COLO829 (cell line): ENCODE measurements around the gene ECI2.
"Not testable (repeated sequence)": the region's sequence is repeated elsewhere in the genome, so short reads cannot be mapped to it uniquely, and the experiment has no call there.

Experiments used
- DNase-seq: peaks from one replicate; pipeline ENCODE4 v3.0.0; 2012; ENCODE audit warnings: low spot score

The ECI2 gene

DNA sequence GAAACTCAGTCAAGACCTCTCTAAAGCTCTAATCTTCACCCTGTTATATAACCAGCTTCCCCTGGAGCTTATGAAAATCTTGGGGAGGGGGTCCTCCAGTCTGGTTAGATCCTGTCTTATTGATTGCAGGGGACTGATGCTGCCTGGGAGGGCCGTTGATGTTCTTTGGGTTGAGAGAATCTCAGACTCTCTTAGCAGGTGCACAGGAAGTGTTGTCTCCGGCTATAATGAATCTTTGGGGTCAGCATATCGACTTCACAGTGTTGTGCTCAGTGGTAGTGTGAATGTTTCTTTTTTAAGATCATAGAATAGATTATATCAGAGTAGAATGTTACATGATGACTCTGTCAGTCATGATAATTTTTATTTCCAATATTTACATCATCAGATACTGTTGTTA lies 2.8 kb upstream of the ECI2 start:
- DNase-seq, result no peak

DNA sequence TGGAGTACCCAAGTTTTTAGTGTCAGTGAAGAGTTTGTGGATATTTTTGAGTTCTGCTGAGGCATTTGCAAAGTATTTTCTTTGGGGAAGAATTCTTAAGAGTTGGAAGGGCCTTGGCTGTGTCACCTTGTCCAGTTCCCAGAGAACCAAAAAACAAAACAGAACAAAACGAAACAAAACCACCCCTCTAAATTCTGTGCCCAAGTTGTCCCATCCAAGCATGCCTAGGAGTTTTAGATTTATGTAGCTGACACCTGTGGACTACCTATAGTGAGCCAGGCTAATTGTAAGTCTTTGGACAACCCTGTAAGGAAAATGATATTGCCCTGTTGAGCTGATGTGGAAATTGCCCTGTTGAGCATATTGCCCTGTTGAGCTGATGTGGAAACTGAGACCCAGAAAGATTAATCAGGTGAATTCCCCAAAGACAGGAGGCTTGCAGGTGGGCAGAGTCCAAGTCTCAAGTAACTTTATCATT lies 1.0 kb upstream of the ECI2 start:
- DNase-seq, result no peak

DNA sequence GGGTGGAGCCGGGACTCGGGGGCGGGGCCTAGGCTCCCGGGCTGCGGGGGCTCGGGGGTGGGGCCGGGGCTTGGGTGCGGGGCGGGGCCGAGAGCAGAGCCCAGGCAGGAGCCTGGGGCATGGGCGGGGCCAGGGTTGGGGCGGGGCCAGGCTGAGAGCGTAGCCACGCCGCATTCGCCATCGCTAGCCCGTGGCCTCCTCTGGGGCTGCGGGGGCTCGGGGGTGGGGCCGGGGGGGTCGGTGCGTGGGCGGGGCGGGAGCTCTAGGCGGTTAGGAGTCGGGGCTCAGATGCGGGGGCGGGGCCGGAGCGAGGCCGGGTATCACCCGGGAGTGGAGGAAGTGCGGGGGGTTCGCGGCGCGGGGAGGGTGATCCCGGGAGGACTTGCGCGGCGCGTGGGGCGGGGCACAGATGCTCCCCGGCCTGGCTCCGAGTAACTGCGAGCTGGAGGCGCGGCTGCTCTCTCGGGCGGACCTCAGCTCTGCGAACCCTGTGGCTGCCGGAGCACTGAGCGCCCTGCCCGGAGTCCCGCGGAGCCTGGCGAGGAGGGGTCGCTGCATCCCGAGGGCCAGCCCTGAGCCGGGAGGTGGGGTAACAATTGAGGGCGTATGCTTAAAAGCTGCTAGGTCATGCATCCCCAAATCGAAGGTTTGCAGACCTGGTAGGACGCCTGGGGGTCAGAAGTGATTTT lies 434 bp upstream of the ECI2 start:
- DNase-seq, result peak; percentile 99

DNA sequence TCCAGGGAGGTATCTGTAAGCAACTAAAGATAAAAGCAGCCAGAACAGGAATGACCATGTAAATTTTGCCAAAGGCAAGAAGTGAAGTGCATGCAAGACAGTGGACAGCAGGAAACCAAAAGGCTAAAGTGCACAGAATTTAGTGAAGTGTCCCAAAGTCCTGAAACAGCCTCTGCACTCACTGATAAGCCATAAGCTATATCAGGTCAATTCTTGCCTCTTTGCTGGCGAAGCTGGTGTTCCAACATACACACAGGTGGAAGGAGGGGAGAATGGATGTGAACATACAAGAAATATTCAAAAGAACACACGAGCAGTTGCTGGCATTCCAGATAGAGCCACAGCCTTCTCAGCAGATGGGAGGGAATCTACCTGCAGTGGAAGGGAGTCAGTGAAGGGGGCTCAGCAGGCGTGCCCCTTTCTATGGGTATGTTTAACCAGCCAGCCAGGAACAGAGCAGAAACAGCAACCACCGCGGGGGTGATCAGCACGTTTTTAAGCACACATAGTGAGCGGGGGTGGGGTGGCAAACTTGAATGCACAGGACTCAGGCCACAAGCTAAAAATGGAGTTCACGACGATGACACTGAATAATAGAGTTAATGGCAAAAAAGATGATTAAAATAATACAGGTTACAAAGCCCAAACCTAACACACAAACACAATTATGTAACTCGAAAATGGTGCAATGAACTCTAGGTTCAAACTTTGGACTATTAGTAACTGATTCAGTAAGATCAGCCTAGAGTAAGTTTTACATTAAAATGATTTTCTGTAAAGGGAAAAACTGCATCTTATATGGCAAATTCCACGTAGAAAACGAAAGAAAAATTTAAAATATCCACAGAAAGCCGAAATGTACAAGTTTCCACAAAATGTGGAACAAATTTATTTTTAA lies 1.2 kb downstream of the ECI2 start:
- DNase-seq, result no peak

DNA sequence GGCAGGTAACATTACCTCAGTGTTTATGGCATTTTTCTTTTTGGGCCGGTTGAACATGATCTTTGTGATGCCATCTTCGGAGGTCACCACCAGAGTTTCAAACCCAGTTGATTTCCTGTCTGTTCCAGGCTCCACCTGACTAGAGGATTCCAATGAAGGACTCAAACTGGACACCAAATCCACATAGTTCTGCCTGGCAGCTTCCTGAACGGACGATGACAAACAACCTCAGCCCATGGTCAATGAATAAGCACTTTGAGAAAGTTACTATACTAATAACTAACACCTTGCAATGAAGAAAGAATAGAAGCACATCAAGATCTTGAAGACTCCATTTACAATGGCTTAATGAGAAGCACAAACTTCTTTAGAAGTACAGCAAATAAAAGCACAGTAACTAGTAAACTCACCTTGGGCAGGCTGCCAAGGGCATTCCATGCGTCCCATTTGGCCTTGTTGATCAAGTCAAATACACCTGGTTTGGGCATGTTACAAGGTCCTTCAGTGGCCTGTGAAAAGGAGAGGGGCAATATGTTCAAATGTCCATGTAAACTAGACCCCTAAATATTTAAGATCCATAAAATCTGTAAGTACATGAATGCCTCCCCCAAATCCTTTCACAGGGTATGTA lies 4.9 kb downstream of the ECI2 start:
- no peak for DNase-seq

DNA sequence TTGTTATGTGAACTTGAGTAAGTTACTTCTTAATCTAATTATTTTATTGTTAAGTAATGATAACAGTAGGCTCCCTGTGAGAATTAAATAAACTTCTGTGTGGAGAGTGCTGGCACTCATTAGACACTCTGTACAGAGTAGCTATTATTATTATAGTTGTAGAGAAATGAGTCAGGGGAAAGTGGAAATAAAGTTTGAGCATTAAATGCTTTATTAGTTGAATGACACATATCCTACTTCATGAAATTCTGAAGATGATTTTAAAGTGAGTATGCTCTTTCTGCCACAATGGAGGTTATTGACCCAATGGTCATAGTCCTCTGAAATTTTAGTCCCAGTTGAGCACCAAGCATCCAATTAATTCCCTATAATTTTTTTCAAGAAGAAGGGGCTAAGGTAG lies 5.9 kb downstream of the ECI2 start:
- DNase-seq, result no peak

DNA sequence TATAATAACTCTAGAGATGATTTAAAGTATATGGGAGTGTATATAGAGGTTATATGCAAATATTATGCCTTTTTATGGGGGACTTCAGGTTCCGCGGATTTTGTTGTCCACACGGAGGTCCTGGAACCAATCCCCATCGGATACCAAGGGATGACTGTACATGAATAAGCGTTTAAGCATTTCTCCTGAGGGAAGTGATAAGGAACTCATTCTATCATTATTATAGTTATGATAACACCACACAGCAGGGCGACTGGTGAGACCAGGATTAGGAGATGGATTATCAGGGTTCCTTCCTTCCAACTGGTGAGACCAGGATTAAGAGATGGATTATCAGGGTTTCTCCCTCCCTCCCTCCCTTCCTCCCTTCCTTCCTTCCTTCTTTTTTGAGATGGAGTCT lies 6.6 kb downstream of the ECI2 start:
- DNase-seq, result no peak

DNA sequence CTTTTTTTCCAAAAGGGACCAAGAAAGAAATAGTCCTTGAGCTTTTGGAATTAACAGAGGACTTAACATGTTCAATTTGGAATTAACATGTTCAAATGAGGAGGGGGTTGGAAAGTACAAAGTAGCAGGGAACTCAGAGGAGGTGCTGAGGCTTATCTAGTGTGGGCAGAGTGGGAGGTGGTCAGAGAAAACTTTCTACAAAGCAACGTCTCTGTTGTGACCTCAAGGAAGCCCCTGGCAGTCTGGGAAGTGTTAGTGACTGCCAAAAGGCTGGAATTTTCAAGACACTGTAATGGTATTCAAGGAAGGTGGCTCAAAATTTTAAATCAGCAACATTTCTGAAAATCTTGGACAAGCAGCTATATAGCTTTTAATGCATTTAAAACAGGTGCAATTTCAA lies 7.3 kb downstream of the ECI2 start:
- no peak for DNase-seq

DNA sequence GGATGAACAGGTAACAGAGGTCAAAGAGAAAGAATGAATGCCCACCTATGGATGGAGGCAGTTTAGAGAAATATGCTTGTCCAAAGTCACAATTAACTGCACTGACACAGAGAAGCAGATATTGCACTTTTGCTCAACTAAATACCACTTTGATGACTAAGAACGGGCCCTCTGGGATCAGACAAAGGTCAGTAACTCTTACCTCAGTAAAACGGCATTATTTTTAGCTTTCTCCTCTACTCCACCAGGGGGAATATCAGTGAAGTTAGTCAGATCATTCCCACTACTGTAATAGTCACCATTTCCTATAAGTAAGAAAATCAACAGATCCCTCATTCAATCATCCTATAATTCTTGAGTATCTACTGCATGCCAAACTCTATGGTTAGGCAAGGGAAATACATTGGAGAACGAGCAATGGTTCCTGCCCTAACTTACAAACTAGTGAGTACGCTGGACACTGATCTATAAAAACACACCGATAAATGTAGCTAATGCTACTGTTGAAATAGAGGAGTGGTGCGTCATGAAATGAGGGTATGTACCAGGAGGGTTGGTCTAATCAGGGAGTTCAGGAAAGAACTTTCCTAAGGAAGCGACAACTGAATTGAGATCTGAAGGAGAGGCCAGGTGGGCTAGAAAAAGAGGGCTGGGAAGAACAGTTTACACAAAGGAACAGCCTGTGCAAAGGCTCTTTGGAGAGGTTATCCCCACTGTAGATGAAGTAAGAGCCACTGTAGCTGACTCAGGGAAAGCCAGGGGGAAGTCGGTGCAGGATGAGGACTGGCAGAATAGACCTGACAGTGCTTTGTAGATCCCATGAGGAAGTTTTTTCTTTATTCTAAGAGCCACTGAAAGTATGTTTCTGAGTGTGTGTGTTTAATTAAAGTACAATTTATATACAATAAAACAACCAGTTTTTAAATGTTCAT lies 9.2 kb downstream of the ECI2 start:
- peak; percentile 82 for DNase-seq

DNA sequence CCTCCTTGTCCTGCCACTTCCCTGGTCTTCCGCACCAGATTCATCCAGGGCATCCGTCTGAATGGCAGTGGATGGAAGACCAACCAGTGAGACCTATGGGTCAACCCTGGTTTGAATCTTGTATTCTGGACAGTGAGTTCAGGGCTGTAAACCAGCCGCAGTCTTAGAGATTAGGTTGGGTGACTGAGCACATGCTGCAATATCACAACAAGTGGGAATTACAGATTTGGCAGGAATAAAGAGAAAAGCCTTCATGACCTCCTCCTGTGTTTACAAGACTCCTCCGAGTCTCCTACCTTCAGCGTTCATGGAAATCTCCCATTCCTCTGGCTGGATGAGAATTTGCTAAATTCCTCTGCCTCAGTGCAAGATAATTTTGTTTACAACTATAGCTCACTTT lies 9.9 kb downstream of the ECI2 start:
- no peak for DNase-seq

DNA sequence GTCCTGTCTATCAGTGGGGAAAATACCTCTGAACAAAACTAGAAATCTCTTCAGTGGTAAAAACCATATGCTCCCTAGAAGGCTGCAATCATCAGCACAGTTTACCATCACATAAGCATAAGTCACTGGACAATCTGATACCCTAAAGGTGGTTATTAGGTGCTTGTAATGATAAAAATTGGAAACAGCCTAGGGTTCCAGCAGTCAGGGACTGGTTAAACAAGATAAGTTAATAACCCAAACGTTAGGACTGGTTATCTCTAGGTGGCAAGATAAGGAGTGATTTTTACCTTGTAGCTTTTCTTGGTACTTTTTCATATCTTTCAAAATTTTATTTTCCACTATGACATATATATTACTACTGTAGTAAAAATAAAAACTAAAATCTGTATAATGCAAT lies 11.0 kb downstream of the ECI2 start:
- DNase-seq, result no peak

DNA sequence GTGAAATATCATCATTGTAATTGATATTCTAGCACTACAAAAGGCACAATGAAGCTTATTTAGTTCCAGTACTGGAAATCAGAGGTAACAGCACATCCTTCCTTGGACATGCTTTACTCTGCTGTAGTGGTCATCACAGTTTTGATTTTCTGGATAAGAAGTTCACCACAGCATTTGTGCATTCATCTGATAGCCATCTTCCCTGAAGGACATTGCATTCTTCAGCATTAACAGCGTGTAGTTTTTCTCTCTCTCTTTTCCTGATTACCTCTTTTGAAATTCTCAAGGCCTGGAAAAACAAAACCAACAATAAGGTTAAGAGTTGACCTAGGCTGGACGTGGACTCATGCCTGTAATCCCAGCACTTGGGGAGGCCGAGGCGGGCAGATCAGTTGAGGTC lies 19.6 kb downstream of the ECI2 start:
- DNase-seq, result no peak

DNA sequence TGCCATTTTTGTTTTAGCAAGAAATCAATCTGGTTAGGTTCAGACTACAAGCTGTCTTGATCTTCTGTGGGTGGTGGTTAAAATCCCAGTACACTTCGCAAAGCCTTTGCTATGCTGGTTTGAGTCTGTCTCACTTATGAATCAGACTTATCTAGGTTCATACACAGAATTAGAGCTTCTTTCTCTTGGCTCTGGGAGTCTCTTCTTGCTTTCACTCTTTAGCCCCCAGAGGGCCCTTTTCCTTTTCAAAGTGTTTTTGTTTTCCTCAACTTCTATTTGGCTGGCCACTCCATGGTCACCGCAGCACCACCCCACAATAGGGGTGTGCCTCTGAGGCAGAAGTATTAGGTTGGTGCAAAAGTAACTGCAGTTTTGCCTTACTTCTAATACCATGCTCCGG lies 21.3 kb downstream of the ECI2 start:
- no peak for DNase-seq

DNA sequence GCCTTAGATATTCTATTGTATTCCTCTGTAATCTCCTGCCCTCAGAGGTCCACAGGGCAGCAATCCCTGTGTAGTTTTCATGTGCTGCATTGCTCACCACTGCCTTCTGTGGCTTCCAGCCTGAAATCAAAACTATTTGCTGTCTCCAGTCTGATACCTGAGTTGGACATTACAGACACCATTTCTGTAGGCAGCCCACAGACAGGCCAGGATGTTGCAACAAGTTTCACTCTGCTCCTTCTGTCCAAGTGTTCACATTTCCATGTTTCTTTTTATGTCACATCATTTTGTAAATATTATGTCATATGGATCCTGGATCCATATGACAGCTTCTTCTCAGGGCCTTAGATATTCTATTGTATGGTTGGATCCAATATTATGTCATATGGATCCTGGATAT lies 21.7 kb downstream of the ECI2 start:
- no peak for DNase-seq

DNA sequence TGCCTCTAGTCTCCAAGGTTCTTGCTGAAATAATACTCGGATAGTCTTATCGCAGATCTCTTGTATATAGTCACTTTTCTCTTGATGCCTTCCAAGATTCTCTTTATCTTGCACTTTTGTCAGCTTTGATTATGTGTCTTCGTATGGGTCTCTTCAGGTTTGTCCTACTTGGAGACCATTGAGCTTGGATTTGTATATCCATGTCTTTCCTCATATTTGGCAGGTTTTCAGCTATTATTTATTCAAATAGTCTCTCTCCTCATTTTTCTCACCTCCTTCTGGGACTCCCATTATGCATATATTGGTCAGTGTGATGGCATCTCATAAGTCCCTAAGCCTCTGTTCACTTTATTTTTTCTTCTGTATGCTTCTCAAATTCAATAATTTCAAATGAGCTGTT lies 23.0 kb downstream of the ECI2 start:
- no peak for DNase-seq

DNA sequence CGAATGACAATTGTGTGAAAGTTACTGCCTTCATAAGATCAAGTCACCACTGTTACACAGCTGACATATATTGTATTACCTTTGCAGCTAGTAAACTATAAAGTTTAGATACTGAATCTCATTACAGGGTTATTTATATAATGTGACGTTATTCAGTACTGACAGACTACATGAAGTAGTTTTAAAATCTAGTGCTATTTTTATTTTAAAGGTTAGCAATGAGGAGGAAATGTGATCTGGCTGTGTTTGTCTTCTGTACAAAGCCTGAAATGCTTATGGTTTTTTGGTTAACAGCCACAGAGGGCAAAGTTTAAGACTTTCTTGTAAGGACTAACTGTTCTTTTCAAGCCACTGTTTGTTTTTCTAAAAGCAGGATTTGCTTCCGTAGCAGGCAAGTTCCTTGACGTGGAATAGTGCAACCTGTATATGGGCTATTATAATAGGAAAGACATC lies 26.0 kb downstream of the ECI2 start:
- not testable (repeated sequence) for DNase-seq

DNA sequence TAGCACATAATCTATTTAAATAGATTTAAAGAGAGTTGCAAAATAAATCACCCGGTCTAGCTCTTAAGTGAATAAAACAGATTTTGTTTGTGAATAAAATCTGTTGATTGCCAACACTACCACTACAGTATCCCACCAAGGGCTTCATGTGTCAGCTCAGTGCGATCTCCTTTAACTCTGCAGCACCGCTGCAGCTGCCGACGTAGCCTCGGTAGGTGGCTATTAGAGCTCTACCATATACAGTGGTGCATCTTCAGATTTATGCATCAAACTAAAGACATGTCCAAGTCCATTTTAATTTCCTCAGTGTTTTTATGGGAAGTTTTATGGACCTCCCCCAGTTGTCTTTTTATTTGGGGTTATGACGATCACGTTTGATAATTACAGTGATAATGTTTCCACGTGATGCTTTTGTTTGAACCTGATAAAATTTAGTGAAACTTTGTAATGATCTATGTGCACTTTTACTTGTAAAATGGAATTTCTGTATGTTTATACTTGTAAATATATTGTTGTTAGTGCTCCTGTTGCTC lies 26.7 kb downstream of the ECI2 start:
- no peak for DNase-seq

DNA sequence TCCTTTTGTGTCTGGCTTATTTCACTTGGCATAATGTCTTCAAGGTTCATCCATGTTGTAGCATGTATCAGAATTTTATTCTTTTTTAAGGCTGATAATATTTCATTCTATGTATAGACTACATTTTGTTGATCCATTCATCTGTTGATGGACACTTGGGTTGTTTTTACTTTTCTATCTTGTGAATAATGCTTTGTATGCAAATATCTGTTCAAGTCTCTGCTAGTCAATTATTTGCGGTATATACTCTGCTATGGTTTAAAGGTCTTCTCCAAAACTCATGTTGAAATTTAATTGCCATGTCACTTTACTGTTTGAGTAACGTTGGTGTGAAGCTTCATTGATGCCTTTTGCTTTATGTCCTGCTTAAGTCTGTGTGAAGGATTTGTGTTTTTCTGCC lies 27.5 kb downstream of the ECI2 start:
- no peak for DNase-seq

DNA sequence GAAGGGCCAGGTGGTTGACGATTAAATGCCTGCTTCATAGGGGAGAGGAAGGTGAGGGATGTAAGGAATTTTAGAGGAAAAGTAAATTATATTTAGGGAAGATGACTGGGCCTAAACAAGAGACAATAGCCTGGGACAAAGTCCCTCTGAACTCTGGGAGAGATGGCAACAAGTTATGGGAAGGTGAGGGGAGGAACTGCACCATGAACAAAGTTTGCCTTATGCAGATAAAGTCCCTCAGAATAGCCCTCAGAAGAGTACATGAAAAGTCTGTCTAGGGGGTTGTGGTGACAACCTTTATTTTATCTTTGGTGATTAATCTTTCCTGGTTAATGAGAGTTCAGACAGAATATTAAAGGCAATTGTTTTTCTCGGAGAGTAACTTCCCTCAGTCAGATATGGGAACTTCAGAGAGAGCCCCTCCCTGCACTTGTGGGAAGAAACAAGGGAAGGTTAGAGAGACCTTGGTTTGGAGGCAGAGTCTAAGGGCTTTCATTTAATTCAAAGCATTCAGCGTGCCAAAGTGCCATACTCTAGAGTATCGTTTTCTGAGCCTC lies 29.3 kb downstream of the ECI2 start:
- DNase-seq, result no peak

DNA sequence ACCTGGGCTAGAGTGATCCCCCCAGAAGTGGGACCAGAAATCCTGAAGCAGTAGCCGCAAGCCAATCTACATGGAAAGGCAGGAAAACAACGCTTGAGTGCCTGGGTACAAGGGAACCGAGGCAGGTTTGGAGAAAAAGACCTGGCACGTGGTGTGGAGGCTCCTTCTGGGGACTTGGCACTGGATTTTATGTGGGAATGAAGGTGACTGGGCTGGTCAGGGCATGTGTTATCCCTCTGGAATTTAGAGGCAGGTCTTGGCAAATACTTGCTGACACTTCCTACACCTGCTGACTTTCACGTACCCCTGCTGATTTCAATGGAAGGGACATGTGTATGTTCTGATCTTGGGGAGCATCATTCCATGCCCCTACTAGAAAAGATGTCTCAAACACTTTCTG lies 31.4 kb downstream of the ECI2 start:
- no peak for DNase-seq

DNA sequence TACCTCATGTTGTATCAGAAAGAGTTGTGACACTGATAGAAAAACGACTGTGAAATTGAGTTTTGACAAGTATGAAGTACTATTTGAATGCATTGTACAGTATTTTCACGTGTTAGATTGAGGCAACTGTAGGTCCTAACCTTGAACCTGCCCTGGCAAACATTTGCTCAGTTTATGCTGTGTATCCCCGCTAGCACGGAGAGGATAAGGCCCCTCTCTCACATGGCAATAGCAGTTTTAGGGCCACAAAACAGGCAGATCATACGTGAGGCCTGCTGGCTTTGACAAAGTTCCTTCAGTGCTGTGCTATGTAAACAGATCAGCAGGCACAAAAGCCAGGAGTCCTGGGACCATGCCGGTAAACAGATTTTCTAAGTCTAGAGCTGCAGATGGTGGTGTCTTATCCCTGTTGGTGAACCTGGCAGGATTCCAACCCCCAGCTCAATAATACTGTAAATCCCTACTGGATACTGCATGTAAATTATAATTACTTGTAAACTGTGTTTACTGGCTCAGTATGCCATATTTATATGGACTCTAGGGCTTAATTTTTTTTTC lies 32.6 kb downstream of the ECI2 start:
- no peak for DNase-seq
